GM10266 (cell line): Measurements from ENCODE around the gene SENP8.
"Not testable (repeated sequence)": the region's sequence is repeated elsewhere in the genome, so short reads cannot be mapped to it uniquely, and the experiment has no call there.

Experiments used
- DNase-seq: peaks from one replicate; pipeline ENCODE4 v3.0.0; 2012; ENCODE audit errors: extremely low spot score
- TF ChIP-seq, protein P1 (sequence below): IDR thresholded peaks from 2 replicates; pipeline ENCODE4 v1.5.1; 2012; ENCODE audit warnings: mild to moderate bottlenecking, low read depth; ENCODE audit not compliant: control insufficient read depth, insufficient read depth; ENCODE audit errors: missing control alignments

Gene SENP8

DNA sequence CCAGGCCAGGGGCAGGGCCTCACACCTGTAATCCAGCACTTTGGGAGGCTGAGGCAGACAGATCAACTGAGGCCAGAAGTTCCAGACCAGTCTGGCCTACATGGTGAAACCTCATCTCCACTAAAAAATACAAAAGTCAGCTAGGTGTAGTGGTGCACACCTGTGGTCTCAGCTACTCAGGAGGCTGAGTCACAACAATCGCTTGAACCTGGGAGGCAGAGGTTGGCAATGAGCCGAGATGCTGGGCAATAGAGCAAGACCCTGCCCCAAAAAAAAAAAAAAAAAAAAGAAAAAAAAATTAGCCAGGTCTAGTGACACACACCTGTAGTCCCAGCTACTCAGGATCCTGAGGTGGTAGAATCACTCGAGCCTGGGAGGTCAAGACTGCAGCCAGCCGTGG, 19.0 kb upstream of the SENP8 start:
- no peak for DNase-seq
- TF ChIP-seq, protein P1, sequence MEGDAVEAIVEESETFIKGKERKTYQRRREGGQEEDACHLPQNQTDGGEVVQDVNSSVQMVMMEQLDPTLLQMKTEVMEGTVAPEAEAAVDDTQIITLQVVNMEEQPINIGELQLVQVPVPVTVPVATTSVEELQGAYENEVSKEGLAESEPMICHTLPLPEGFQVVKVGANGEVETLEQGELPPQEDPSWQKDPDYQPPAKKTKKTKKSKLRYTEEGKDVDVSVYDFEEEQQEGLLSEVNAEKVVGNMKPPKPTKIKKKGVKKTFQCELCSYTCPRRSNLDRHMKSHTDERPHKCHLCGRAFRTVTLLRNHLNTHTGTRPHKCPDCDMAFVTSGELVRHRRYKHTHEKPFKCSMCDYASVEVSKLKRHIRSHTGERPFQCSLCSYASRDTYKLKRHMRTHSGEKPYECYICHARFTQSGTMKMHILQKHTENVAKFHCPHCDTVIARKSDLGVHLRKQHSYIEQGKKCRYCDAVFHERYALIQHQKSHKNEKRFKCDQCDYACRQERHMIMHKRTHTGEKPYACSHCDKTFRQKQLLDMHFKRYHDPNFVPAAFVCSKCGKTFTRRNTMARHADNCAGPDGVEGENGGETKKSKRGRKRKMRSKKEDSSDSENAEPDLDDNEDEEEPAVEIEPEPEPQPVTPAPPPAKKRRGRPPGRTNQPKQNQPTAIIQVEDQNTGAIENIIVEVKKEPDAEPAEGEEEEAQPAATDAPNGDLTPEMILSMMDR: no peak

DNA sequence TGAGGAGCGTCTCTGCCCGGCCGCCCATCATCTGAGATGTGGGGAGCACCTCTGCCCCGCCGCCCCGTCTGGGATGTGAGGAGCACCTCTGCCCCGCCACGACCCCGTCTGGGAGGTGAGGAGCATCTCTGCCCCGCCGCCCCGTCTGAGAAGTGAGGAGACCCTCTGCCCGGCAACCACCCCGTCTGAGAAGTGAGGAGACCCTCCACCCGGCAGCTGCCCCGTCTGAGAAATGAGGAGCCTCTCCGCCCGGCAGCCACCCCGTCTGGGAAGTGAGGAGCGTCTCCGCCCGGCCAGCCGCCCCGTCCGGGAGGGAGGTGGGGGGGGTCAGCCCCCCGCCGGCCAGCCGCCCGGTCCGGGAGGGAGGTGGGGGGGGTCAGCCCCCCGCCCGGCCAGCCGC, 17.7 kb upstream of the SENP8 start:
- DNase-seq: not testable (repeated sequence)

GRCh38 chr15:72105111-72105510, 13.1 kb upstream of the SENP8 start:
- DNase-seq: no peak
- TF ChIP-seq, protein P1: no peak

DNA sequence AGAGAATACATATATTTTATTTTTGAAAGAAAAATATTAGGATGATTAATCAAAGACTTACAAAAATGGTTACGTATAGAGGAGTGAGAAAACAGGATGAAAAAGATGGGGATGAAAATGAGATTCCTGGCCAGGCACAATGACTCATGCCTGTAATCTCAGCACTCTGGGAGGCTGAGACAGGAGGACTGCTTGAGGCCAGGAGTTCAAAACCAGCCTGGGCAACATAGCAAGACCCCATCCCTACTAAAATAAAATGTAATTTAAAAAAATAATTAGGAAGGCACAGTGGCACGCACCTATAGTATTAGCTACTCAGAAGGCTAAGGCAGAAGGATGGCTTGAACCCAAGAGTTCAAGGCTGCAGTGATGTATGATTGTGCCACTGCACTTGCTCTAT, 12.1 kb upstream of the SENP8 start:
- TF ChIP-seq, protein P1: no peak
- DNase-seq: no peak

- DNase-seq: no peak
- TF ChIP-seq, protein P1: no peak
Observed at GRCh38 chr15:72110355-72110754, 7.8 kb upstream of the SENP8 start.

DNA sequence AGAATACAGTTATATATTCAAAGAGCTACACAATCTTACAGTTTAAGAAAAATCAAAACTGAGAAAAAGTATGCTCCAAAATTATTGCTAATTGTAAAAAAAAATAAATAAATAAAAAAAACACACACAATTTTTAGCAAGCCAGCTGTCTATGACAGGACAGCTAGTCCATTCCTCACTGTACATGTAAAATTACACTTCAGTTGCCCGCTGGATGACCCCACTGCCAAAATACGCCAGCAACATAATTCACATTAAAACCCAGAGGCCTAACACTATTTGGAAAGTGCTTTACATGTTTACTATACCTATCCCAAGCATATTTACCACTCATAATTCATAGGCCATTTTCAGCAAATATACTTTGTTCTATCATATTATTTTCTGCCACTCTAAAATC, 6.1 kb upstream of the SENP8 start:
- DNase-seq: no peak
- TF ChIP-seq, protein P1: no peak

- DNase-seq: no peak
- TF ChIP-seq, protein P1: no peak
Observed at GRCh38 chr15:72112805-72113204, 5.4 kb upstream of the SENP8 start.

DNA sequence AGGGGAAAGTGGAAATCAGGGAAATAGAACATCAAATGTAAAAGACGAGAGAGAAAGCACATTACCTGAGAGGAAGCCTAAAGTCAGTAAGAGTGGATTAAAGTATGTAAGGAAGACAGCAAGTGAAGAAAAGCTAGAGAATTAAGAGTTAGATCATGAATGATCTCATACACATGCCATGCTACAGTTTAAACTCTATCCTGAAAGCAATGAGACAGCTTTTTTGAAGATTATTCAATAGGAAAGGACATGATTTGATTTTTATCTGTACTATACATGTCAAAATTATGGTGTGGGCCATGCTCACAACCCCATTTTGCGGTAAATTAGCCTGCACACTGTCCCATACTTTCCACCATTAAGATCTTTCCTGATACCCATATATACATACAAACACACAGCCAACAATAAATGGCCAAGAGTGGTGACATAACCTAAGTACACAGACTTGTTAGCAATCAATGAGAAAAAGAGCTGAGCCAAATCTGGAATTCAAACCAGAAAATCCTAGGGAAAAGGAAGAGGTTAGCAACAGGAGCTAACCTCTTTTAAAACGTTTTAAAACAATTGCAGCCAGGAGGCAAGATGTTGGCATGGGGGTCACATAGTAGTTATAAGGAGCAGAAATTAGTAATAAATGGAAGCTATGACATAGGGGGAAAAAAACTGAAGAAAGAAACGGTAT, 4.7 kb upstream of the SENP8 start:
- no peak for DNase-seq
- TF ChIP-seq, protein P1: no peak
